HG02642 (cell line): Measurements from ENCODE around the gene CGNL1.

ENCODE experiments used
- ATAC-seq: cut with Tn5 transposase; IDR thresholded peaks from one replicate; pipeline ENCODE4 v1.9.1; 2021; ENCODE audit warnings: mild to moderate bottlenecking; ENCODE audit not compliant: unreplicated experiment, poor library complexity

Gene CGNL1

DNA sequence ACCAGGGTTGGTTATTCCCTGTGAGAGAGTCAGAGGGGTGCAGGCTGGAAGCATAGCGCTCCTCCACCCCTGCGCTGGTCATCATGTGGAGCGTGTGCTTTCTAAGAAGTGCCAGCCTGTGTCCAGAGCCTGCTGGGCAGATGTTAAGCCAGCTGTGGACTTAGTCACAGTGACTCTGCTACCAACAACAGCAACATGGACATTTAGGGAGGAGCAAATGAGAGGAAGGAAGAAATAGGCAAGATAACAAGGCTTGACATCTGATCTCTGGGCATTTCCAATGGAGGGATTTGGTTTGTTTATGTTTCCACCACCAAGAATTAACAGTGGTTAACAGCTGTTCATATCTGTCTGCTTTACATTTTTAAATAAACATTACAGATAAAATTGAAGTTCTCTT lies 179.0 kb downstream of the CGNL1 start:
- no peak for ATAC-seq

DNA sequence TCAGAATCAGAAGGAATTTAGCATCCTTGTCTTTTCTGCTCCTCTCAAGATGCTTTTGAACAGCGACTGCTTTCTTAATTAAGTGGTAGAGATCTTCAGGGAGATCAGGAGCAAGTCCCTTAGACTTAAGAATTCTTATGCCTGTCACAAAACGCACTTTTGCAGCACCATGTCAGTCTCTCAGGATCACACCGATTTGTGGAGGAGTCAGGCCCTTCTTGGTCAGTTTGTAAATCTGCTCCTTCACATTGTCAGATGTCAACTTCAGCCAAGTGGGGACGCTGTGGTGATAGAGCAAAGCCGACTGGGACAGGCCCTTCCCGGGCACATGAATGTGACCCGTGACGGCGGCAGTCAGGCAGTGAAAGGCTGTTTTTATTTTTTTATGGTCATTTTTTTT lies 179.7 kb downstream of the CGNL1 start:
- no peak for ATAC-seq

DNA sequence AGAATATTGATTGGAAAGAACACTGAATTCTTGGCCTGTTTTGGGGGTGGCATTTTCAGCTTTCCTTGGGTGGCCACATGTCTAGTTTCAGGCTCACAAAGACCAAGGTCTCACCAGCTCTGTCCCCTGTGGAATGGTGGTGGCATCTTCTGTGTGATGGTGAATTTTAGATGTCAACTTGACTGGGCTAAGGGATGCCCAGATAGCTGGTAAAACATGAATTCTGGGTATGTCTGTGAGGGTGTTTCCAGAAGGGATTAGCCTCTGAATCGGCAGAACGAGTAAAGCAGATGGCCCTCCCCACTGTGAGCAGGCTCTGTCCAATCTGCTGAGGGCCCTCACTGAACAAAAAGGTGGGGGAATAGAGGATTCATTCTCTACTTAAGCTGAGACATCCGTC lies 181.0 kb downstream of the CGNL1 start:
- ATAC-seq, result no peak

DNA sequence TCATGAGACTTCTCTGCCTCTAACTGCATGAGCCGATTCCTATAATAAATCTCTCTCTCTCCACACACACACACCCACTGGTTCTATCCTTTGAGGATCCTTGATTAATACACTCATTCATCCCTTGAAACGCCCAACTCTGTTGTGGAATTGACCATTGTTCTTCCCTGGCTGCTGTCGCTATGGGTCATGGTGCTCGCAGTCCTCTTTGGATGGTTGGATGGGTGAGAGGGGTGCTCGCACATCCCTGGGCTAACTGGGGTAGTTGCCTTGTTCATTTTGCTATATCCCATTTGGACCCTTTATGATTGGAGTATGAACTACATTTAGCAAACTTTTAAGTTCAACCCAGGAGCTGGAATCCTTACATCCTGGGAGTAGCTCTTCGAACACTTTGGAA lies 181.5 kb downstream of the CGNL1 start:
- ATAC-seq, result no peak

DNA sequence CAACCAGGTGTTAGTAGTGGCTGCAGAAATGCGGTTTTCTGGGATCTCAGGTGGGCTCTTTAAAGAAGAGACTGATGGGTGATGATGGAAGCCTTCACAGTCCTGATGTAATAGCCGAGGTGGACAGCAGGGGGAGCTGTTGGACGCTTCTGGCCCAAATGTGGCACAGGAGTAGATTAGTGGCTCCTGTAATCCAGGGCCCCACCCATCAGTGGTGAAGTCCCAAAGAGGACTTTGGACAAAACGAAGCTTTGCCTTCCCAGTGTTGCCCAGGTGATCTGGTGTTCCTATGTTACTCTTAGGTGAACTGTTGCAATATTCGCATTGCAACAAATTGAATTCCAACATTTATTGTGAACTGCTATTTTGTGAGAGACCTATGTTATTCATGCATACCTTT lies 183.6 kb downstream of the CGNL1 start:
- ATAC-seq, result no peak

DNA sequence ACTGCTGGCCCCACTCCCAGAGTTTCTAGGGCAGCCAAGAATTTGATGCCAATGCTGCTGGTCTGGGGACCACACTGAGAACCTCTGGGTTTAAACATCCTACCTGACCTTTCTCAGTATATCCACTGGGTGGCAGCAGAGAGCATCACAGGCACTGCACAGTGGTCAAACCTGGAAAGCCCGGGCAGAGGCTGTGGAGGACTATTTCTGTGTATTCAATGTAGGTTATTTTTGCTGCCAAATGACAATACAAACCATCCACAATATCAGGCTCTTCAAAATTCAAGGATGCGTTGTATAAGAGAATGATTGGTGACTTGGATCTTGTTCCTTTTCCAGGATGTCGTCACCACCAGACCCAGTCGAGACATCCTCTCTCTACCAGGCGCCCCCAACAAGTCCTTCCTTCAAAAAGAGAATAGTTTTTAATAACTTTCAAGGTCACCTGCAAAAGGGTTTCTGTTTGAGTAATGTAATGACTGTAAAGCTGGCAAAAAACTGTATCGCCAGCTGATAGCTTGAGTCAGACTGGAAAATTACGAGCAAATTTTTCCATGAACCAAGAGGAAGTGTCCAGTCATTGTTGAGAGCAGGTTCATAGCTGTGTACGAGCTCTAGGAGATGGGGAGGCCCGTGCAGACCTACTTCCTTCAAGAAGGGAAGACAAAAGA lies 184.9 kb downstream of the CGNL1 start:
- peak; percentile 80 for ATAC-seq

DNA sequence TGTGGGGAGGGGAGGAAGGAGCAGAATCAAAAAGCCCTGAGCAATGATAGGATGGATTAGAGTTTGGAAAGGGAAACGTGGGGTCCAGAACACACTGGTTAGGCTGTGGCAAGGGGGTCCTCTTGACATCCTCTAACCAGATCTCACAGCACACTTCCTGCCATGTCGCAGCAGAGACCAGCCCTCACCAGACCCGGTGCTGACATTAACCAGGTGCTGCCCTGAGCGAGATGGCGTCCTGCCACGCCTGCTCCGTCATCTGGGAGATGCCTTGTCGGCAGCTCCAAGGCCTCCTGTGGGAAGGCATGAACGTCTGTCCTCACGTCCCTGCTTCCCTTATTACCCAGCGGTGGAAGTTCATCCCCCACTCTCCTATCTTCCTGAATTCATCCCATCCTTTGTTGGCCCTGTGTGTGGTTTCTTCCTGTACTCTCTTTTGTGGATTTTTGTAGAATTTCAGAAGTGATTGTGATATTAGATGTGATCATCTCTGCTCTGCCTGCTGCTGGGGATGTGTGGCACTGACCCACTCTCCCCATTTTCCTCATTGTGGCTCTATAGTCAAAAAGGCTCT lies 186.0 kb downstream of the CGNL1 start:
- ATAC-seq, result no peak

DNA sequence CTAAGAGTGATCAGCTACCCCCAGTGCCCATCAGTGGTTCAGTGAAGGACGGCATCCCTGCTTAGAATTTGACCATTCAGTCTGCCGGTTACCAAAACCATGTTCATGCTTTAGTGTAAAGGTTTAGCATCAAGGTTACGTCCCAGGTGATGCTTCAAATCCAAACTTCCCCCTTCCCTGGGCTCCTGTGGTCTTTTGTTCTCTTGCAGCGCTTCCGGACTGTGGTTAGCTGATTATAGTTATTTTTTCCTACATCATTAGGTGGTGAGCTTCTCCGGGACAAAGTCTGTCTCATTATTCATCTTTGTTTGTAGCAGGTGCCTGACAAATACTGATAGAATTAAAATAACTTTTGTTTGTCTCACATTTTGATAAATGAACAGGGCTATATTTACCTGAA lies 187.1 kb downstream of the CGNL1 start:
- ATAC-seq, result no peak

DNA sequence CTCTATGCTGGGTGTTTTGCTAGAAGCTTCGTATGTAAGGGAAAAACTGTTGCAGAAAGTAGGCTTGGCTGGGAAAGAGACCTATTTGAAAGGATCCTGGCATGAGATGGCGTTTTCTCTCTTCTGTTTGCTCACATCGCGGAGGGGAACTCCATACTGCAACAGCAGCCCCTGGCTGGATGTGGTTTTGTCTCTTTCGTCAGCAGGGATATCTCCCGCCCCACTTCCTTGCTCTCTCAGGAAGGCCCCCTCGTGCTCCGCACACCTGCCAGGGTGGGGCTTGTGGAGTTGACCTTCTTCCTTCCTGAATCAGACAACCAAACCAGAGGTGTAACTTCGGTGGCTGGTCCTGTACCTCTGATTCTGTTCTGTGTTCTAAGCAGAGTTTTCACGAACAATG lies 189.0 kb downstream of the CGNL1 start:
- ATAC-seq, result no peak

DNA sequence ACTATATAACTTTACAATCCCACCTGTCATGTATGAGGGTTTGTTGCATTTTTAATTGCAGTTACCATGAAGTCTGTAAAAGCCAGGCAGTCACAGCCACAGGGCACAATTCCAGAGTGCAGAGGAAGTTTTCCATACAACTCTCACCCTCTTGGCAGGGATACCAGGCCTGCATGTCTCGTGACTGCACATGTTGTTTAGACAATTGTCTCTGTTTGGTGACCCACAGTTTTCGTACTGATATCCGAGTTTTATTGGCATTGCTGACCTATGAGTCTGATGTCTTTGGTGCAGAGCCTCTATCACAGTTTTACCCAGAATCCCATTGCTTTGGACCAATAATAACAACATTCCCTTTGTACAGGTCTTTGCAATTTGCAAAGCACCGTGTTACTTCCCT lies 190.5 kb downstream of the CGNL1 start:
- ATAC-seq, result no peak

DNA sequence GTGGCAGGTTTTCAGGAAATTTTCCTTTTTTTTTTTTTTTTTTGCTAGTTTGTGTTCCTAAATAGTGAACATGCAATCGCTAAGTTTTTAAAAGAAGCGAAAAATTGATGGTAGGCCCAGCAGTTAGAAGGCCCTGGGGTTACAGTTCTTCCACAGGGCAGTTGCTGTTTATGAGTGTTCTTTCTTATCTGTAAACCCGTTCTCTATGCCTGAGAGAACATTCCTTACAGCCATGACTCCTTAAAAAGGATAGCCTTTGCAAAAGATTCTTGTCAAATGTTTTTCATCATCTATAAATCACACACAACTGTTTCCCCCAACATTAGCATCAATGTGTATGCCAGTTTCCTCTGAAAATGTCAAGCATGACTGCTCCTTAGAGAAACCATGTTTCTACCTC lies 191.6 kb downstream of the CGNL1 start:
- no peak for ATAC-seq

DNA sequence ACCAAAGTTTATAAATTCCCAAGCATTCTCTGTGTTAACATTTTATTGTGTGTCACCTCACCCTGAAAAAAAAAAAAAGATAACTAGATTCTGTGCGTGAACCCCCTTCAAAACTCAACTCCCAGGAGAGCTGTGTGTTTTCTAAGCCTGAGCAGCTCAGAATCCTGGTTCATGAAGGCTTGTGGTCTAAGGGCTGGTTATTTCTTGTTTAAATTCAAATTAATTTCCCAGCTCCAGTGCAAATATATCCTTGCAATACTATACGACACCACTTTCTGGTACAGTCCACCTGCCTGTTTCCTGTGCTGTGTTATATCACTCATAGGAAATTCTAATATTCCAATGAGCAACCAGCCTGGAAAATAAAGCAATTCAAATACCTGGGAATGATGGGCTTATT lies 192.0 kb downstream of the CGNL1 start:
- no peak for ATAC-seq

DNA sequence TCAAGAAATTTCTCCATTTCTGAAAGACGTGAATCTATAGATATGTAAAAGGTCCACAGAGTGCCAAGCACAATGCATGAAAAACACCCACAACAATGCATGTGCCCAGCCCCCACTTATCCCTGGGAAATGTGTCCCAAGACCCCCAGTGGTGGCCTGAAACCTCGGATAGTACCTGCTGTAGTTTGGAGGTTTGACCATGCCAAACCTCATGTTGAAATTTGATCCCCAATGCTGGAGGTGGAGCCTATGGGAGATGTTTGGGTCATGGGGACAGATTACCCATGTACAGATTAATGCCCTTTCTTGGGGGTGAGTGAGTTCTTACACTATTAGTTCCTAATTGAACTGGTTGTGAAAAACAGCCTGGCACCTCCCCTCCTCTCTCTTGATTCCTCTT lies 194.0 kb downstream of the CGNL1 start:
- no peak for ATAC-seq

DNA sequence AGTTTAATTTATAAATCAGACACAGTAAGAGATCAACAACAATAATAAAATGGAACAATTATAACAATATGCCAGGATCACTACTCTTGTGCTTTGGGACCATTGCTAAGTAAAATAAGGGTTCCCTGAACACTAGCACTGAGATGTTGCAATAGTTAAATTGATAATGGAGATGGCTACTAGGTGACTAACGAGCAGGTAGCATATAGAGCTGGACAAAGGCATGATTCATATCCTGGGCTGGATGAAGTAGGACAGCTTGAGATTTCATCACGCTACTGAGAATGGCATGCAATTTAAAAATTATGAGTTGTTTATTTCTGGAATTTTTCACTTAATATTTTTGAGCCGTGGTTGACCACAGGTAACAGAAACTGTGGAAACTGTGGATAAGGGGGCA lies 194.7 kb downstream of the CGNL1 start:
- no peak for ATAC-seq

DNA sequence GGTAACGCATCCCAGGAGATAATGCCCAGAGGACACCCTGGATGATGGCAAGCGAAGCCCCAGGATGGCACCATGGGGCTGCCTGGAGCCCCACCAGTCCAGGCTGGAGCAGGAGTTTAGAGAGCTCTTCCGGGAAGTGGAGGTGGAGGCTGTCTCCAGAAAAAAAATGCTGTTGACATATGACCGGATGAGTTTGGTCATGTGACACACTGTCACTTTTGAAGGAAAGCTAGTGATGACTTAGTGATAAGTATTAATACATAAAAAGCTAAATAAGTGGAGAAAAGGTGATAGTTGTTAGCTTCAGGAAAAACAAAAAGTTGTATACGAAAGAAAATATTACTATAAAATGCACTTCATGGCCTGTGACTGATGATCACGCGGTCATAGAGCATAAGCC lies 195.4 kb downstream of the CGNL1 start:
- ATAC-seq, result no peak

DNA sequence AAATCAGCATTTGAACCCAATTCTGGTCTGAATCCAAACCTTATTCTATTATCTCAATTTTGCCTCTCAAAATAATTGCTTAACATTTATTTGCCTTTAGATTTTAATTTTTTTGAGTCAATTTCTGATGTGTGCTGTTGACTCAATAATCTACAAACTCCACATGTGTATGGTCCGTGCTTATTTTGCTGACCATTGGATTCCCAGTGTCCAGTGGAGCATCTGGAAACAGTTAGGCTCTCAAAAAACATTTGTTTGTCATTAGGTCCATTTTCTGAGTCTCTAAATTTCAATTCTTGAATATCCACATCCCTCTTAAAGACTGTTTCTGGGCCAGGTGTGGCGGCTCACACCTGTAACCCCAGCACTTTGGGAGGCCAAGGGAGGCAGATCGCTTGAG lies 196.2 kb downstream of the CGNL1 start:
- no peak for ATAC-seq

DNA sequence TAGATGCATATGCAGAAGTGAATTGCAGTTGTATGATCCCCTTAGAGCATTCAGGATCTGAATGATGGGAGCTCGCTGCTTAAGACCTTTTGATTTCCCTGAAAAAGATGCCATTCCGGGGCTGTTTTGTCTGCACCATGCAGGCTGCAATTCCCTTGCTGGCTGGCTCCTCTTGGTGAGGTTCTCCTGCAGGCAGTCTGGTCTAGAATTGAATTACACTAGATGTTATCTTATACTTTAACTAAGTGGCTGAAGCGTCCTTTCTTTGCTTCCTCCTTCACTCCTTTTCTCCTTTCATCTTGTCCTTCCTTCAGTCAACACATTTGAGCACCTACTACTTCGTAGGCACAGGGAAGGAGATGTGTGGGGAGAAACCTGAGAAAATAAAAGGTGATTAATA lies 196.8 kb downstream of the CGNL1 start:
- no peak for ATAC-seq

DNA sequence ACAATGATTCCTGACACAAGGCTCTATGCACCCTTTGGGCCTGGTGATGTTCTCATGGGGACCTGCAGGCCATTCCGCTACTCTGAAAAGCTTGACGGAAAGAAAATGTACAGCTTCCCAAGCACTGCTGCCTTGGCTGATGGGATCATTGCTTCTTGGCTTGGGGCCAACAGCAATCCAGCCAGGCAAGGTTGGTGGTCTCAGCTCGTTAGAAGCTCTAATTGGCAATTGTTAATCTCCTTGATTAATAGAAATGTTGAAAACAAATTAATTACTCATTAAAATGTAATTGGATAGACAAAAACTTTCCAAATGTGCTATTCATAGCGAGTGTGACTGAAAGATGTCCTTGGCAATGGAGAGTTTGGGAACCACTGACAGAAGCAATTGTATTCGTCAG lies 199.1 kb downstream of the CGNL1 start:
- no peak for ATAC-seq

DNA sequence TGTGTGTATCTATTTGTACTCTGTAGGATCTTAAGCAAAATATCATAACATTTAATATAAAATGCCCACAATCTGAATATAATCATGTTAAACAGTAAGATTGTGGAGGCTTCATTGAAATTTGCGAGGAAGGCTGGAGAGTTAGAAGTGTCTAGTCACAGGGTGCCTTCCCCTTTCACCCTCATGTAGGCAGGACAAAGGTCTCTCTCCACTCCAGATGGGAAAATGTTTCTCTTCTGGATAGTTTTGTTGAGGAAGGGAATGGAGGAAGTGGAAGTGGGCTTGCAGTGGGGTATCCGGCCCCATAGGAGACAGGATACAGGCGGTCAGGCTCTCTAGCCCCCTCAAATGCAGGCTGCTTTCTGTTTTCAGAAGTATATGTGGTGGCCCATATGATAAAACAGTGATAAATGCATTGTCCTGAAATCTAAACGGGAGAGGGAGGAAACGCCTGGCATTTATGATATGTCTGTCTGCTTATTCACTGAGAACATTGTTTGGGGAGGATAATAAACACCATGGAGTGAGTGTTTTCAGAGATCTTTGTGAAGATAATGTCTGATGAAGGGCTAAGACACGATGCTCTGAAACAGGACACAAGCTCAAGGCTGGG lies 202.1 kb downstream of the CGNL1 start:
- ATAC-seq, result no peak

DNA sequence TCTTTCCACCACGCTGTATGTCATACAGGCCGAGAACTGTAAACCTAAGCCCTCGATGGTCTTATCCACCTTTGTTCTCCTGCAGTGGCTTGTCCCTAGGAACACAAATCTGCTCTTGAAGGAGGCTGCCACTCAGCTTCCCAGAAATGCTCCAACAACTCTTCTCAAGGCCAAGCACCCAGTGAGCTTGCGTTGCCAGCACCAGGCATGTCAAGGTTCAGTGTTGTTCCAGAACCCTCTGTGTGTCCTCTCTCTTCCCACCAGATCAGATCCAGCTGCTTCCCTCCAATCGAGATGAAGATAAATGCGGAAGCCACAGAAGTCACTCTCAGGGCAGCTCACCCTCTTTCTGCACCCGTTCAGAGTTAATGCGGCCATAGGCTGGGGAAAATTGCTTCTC lies 204.1 kb downstream of the CGNL1 start:
- no peak for ATAC-seq

DNA sequence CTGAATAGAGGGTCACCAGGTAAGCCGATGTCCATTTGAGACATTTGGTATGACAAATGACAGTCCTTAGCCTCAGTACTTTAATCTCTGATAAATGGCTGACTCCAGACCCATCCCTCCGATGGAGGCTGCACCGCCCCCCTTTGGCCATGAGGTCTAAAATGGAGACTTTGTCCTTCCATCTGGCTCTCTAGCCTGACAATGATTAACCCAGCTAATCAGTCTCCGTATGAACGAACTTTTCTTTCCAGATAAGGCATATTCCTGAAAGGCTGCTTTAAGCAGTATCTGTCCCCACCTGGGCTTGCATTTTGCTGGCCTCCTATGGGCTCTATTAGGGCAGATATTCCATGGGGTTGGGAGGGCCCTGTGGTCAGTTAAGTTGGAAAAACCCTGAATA lies 204.6 kb downstream of the CGNL1 start:
- no peak for ATAC-seq

DNA sequence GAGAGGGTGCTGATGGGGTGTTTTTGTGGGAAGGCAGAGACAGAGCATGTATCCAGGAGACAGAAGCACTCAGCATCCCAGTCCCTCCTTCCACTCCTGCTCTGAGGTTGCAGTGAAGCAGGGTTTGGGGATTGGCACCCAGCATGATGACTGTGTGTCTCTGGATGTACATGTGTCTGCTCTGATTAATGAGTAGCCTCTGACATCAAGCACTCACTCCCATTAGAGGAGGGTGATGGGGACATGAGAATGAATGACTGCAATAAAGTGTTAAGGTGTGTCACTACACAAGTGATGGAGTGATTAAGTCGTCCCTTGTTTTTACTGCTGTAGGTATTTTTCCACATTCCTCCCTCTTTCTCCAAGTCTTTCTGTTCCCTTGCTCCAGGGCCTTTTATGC lies 205.8 kb downstream of the CGNL1 start:
- ATAC-seq, result no peak
